ENCODE measurements around the gene TSPAN18.

Gene TSPAN18

GRCh38 chr11:44828296-44828695 lies 101.5 kb downstream of the TSPAN18 start:
- TF ChIP-seq CTCF (IDR thresholded peaks at IDR 0.05; ENCODE audit: borderline replicate concordance, insufficient read depth, low read depth, low read length): no peak
- H3K4me3 ChIP-seq (ENCODE audit: low read depth, low read length): no peak overlapping the region

DNA sequence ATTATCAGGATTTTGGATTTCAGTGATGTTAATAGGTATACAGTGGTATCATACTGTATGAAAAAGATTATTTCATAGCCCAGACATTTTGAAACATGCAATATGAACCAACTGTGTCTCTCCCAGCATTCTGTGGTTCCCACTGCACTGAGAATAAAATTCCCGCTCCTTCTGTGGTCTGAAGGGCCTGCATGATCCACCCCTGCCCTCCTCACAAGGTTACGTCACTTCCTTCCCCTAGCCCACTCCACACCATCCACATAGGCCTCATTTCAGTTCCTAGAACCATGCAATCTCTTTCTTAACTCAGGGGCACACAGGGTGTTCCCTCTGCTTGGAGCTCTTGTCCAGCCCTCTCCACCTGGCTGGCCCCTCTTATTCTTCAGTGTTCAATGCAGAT lies 103.1 kb downstream of the TSPAN18 start:
- TF ChIP-seq CTCF (IDR thresholded peaks at IDR 0.05; ENCODE audit: borderline replicate concordance, insufficient read depth, low read depth, low read length): no peak
- H3K4me3 ChIP-seq (ENCODE audit: low read depth, low read length): no peak overlapping the region

DNA sequence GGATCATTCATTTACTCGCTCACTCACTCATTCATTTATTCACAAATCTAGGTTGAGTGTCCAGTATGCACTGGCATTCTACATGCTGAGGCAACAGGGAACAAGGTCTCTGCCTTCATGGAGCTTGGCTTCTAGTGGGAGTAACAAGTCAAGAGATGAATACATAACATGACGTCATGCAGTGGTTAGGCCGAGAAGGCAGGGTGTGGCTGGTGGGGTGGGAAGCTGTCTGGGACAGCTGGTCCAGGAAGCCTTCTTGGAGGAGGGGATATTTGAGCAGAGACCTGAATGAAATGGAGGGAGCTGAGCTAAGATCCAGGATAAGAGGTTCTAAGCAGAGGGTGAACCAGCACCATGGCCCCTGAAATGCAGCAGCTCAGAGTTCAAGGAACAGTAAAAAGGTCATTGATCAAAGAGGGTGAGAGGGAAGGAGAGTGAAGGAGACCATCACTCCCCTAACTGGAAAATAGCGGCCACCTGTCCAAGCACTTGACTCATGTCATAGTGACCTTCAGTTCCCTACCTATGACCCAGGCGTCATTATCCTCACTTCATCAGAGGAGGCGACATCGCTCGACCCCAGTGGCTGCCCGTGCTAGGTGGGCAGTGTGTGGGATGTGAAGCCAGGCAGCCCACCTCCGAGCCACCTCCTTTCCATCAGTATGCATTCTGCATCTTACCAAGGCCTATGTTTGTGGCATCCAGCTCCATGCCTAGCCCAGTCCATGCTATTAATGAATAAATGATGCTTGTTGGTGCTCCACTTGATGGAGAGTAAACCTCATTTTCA lies 105.0 kb downstream of the TSPAN18 start:
- TF ChIP-seq CTCF (IDR thresholded peaks at IDR 0.05; ENCODE audit: borderline replicate concordance, insufficient read depth, low read depth, low read length): no peak
- H3K4me3 ChIP-seq (ENCODE audit: low read depth, low read length): no peak overlapping the region

GRCh38 chr11:44832452-44832851 lies 105.7 kb downstream of the TSPAN18 start:
- H3K4me3 ChIP-seq (ENCODE audit: low read depth, low read length): no peak overlapping the region
- TF ChIP-seq CTCF (IDR thresholded peaks at IDR 0.05; ENCODE audit: borderline replicate concordance, insufficient read depth, low read depth, low read length): no peak

GRCh38 chr11:44833221-44833876 lies 106.6 kb downstream of the TSPAN18 start:
- H3K4me3 ChIP-seq (ENCODE audit: low read depth, low read length): no peak overlapping the region
- no peak for TF ChIP-seq CTCF (IDR thresholded peaks at IDR 0.05; ENCODE audit: borderline replicate concordance, insufficient read depth, low read depth, low read length)

- no peak for TF ChIP-seq CTCF (IDR thresholded peaks at IDR 0.05; ENCODE audit: borderline replicate concordance, insufficient read depth, low read depth, low read length)
- H3K4me3 ChIP-seq (ENCODE audit: low read depth, low read length): no peak overlapping the region
Measured at GRCh38 chr11:44833877-44834452, 107.2 kb downstream of the TSPAN18 start.
